GM18502 (cell line): ENCODE results near the gene PIEZO1.
"Not testable (repeated sequence)": the region's sequence is repeated elsewhere in the genome, so short reads cannot be mapped to it uniquely, and the experiment has no call there.

Experiments used
- ATAC-seq: cut with Tn5 transposase; IDR thresholded peaks from one replicate; pipeline ENCODE4 v1.9.1; 2021; ENCODE audit warnings: mild to moderate bottlenecking; ENCODE audit not compliant: unreplicated experiment, poor library complexity

The PIEZO1 gene

GRCh38 chr16:88804552-88805339 lies 19.7 kb upstream of the PIEZO1 start:
- ATAC-seq: no peak

GRCh38 chr16:88804173-88804551 lies 19.1 kb upstream of the PIEZO1 start:
- ATAC-seq: no peak

GRCh38 chr16:88803264-88803987 lies 18.4 kb upstream of the PIEZO1 start, which contains the start of gene CDT1:
CDT1 (plus strand) TSS chr16:88803789; CDS start chr16:88803832, 43 bp downstream.
- peak; percentile 65 for ATAC-seq

- no peak for ATAC-seq
Observed at GRCh38 chr16:88800277-88800592, 15.2 kb upstream of the PIEZO1 start.

GRCh38 chr16:88799569-88800276 lies 14.7 kb upstream of the PIEZO1 start:
- ATAC-seq: no peak

- no peak for ATAC-seq
Observed at GRCh38 chr16:88798772-88799455, 13.9 kb upstream of the PIEZO1 start.

- ATAC-seq: no peak
Observed at GRCh38 chr16:88798073-88798472, 13.1 kb upstream of the PIEZO1 start.

- no peak for ATAC-seq
Observed at GRCh38 chr16:88796278-88796677, 11.3 kb upstream of the PIEZO1 start.

- no peak for ATAC-seq
Observed at GRCh38 chr16:88793251-88793954, 8.4 kb upstream of the PIEZO1 start.

GRCh38 chr16:88792668-88793250 lies 7.7 kb upstream of the PIEZO1 start:
- ATAC-seq: no peak

- no peak for ATAC-seq
Observed at GRCh38 chr16:88792078-88792550, 7.1 kb upstream of the PIEZO1 start.

- no peak for ATAC-seq
Observed at GRCh38 chr16:88790312-88791211, 5.5 kb upstream of the PIEZO1 start.

GRCh38 chr16:88789594-88789993 lies 4.6 kb upstream of the PIEZO1 start:
- ATAC-seq: no peak

- ATAC-seq: not testable (repeated sequence)
Observed at GRCh38 chr16:88788749-88789148, 3.7 kb upstream of the PIEZO1 start.

GRCh38 chr16:88787579-88788314 lies 2.7 kb upstream of the PIEZO1 start:
- no peak for ATAC-seq

- ATAC-seq: no peak
Observed at GRCh38 chr16:88784856-88785105, 239 bp downstream of the PIEZO1 start.

GRCh38 chr16:88784074-88784855 lies 755 bp downstream of the PIEZO1 start:
- ATAC-seq: no peak
